SH-SY5Y (cell line): Measurements from ENCODE around the gene POU2F3.

Experiments used
- GATA2 ChIP-seq: IDR thresholded peaks from 2 replicates; pipeline ENCODE4 v1.6.1; 2011; ENCODE audit warnings: mild to moderate bottlenecking, low read depth, low read length
- GATA3 ChIP-seq: IDR thresholded peaks from 2 replicates; pipeline ENCODE4 v1.6.1; 2011; ENCODE audit warnings: low read depth, mild to moderate bottlenecking, low read length, moderate library complexity

DNA sequence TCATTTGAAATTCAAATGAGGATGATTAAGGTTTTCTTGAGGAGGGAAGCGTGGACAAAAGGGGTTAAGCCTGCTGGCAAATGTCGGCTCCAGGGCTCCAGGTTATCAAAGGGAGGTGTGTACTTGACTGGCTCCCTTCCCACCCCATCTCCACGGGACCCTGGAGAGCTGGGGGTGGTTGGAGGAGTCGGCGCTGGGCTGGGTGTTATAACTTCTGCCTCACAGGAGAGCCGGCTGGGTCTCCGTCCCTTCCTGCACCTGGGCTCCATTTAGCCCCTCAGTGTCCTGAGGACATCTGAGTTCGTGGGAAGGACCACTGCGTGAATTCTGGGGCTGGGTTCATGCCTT is 15.6 kb downstream of the POU2F3 start:
- no peak for TF ChIP-seq GATA2
- no peak for TF ChIP-seq GATA3
